Activated CD8-positive, alpha-beta memory T cell treated with anti-CD3 and anti-CD28 coated beads, Interleukin-2, amount 50 U/mL, for 1 hour (primary cell): Measurements from ENCODE around the gene TSC22D2.
"Not testable (repeated sequence)": the region's sequence is repeated elsewhere in the genome, so short reads cannot be mapped to it uniquely, and the experiment has no call there.

Source experiments
- DNase-seq: peaks from one replicate; pipeline ENCODE4 v3.0.0-alpha.2; 2020; ENCODE audit errors: extremely low read depth

TSC22D2 gene

DNA sequence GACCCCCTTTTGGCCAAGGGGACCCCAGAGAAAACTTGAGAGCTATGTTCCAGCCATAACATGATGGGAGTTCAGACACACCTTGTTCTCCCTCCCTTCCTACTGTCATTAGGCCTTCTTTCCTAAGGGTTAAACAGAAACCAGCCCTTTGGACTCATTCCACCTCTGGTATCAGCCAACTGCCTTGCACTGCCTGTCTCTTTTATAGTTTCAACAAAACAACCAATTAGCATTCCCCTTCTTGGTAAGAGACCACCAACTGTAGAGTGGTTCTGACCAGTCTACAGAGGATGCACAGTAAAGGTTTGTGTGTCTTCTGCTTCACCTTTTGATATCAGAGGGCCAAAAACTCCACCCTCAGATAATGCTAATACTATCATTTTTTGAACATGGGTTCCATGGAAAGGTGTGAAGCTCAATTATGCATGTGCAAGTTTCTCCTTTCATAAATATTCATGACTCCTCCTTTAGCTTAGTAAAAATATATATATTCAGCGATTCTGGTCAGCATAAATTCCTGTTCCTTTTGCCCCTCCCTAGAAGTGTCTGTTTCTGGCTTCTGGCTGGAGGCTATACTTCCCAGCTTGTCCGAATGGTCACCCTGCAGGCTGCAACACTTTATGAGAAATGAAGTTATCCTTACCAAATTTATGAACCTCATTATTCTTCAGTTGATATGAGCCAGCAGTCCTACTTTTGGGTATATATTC is 82.3 kb downstream of the TSC22D2 start:
- no peak for DNase-seq

DNA sequence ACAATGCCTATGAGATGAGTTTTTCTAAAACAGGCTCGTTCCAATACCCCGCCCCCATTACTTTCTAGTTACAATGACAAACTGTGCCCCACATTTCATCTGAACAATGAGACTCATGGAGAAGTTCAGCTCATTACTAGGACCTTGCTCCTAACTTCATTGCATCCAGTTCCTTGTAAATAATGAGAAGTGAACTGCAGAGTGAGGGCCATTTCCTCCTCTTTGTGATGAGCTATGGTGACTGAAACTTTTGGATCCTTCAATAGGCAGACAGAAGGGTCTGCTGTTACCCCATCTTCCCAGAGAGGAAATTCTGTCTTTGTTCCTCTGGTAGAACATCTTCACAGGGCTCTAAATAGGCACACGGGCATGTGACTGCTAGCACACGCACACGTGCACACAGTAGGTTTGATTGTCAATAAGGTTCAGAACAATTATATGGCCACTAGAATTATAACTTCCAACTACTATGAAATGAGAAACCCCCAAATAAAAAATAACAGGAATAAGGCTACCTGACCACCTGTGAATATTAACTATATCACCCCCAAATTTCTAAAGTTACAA is 86.4 kb downstream of the TSC22D2 start:
- DNase-seq = no peak

DNA sequence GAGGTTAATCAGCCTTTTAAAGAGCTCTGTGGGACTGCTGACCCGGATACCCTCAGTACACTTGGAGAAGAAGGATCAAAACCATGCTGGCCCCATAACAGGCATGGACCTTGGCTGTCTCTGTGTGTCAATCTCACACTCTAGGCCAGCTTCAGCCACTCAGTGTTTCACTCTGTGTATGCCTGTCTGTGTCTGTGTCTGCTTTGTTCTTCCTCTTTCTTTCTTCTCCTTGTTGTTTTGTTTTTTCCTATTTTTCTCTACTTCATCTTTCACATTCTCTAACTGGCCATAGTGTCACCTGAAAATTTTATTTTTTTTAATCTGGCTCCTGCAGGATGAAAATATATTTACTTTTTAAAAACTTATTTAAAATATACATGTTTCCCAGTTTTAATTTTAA is 87.1 kb downstream of the TSC22D2 start:
- DNase-seq = no peak

DNA sequence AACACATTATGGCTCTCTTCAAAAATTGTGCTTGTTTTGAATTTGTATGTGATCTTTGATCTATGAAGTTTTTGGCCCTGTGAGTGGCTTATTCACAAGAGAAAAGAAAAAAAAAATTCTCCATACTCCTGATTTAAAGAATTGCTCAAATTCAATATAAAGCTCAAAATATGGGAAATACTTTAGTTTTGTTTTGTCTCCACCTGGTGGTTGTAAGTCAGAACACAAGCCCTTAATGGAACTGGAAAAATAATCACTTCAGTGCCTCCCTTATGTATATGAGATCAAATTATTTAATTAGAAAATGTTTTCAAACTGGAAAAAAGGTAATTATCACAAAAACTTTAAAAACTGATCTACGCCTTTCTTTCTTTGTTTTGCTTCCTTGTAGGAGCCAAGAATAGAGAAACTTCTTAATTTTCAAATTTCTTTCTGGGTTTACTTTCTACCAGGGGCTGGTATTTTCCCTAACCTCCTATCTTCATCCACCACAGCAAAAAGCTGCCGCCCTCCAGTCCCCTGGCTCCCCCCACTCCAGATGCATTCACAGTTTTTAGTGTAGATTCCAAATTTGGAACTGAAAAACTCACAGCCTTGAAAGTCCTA is 87.6 kb downstream of the TSC22D2 start:
- no peak for DNase-seq

DNA sequence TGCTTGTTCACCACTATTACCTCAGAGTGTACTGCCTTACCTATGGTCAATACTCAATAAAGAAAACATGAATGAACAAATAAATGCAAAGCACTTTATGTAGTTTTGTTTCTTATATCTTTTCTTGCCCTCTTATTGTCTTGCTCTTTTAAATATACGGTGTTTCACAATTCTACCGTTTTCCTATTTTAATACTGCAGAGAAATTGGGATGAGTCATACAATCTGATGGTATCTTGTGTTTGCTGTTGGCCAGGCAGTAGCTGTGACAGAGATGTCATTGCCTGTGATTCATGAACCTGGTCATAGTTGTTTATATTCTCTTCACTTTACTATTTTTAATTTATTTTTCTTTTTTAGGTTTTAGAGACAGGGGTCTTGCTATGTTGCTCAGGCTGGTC is 89.9 kb downstream of the TSC22D2 start:
- DNase-seq = no peak

DNA sequence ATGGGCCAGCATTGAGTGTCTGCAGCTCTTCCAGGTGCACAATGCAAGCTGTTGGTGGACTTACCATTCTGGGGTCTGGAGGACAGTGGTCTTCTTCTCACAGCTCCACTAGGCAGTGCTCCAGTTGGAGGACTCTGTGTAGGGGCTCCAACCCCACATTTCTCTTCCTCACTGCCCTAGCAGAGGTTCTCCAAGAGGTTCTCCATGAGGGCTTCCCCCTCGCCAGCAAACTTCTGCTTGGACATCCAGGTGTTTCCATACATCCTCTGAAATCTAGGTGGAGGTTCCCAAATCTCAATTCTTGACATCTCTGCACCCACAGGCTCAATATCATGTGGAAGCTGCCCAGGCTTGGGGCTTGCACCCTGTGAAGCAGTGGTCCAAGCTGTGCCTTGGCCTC is 92.9 kb downstream of the TSC22D2 start:
- DNase-seq = not testable (repeated sequence)

DNA sequence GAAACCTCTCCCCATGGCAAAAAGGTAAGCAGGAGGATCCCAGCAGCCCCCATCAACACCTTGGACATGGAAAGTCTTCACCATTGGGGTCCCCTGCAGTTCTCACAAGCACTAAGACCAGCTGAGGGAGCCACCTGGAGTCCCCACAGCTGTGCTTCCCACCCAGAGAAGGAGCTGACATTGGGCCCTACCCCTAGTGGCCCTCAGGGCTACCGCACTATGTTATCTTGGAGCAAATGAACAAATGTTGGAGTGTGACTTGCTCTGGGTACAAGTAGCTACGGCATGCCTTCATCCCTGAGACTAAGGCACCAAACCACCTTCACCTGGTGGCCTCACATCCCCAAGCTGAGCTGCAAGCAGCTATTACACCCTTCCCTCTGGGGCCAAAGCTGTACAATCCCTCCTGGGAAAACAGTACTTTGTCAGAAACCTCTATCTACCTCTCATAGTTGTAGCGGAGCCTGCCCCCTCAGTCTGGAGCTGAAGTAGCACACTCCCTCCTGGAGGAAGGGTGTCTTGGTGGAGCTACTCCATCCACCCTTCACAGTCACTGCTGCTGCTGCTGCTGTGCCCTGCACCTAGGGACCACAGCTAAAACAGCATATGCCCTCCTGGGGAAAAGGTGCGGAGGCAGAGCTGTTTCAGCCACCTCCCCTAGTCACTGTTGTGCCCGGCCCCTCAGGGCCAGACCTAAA is 95.5 kb downstream of the TSC22D2 start:
- no peak for DNase-seq

DNA sequence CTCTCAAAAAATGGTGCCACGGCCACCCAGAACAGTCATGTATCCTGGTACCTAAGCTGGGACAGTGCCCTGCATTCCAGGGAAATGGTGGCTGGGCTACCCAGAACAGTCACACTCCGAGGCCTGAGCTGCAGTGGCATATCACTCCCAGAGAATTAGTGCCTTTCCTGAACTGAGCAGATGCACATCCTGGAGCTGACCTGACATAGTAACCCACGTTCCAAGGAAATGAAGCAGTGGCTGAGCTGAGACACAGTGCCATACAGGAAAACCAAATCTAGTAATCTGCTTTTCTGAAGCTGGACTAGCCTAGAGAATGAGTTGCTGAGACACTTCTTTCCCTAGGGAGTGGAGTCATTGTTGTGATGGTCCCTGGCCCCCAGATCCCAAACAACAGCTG is 96.4 kb downstream of the TSC22D2 start:
- DNase-seq = no peak

DNA sequence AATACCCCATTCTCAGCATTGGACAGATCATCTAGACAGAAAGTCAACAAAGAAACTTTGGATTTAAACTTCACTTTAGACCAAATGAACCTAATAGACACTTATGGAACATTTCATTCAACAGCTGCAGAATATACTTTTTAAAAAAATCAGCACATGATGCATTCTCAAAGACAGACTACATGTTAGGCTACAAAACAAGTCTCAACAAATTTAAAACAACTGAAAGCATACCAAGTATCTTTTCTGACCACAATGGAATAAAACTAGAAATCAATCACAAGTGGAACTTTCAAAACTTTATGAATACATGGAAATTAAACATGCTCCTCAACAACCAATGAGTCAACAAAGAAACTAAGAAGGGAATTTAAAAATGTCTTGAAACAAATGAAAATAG is 100.3 kb downstream of the TSC22D2 start:
- no peak for DNase-seq

DNA sequence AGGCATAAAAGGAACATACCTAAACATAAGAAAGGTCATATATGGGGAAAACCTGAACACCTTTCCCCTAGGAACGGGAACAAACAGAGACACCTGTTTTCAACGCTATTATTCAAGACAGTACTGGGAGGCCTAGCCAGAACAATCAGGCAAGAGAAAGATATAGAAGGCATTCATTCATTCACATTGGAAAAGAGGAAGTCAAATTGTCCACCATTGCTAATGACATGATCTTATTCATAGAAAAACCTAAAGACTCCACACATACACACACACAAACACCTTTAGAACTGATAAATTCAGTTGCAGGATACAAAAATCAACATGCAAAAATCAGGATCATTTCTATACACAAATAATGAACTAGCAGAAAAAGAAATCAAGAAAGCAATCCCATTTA is 101.7 kb downstream of the TSC22D2 start:
- no peak for DNase-seq

DNA sequence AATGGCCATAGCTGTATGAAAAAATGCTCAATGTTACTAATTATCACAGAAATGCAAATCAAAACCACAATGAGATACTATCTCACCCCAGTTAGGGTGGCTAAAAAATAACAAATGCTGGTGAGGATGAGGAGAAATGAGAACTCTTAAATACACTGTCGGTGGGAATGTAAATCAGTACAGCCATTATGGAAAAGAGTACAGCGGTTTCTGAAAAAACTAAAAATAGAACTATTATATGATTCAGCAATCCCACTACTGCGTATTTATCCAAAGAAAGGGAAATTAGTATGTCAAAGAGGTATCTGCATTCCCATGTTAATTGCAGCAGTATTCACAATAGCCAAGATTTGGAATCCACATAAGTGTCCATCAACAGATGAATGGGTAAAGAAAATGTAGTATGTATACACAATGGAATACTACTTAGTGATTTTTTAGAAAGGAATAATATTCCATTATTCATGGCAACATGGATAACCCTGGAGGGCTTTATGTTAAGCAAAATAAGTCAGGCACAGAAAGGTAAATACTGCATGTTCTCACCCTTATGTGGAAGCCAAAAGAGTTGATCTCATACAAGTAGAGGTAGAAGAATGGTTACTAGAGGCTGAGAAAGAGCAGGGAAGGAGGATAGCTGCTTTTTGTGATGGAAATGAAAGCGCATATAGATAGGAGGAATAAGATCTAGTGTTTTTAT is 103.2 kb downstream of the TSC22D2 start:
- no peak for DNase-seq

DNA sequence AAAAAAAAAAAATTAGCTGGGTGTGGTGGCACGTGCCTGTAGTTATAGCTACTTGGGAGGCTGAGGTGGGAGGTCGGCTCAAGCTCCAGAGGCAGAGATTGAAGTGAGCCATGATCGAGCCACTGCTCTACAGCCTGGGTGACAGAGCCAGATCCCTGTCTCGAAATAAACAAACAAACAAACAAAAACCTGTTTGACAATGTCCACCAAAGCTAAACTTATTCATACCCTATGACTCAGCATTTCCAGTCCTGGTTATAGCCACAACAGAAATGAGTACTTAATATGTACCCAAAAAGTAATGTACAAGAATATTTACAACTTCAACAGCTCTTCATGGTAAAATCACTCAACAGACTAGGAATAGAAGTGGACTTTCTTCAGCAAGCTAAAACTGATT is 107.1 kb downstream of the TSC22D2 start:
- DNase-seq = no peak
